SK-MEL-5 (cell line): Measurements from ENCODE around the gene RSRC2. TPM values are rescaled to one million over a fixed set of nuclear protein-coding genes. Genes with fewer than 3 reads are reported as not detected.
"Not testable (repeated sequence)": the region's sequence is repeated elsewhere in the genome, so short reads cannot be mapped to it uniquely, and the experiment has no call there.

ENCODE experiments used
- DNase-seq: peaks from one replicate; pipeline ENCODE4 v3.0.0-alpha.2; 2016; ENCODE audit warnings: low read depth, low spot score
- in situ Hi-C: cut with HindIII; loops from 2 replicates; pipeline ENCODE4 v1.10.0; 2016; ENCODE audit warnings: low sequenced_read_pairs, high pct_unique_total_duplicates, low pct_unique_long_range_greater_than_20kb
- total RNA-seq: library from RNA; depleted of rRNA; stranded (reverse); fragments of >200 nt; shearing (Covaris generic); gene quantifications from 2 replicates; pipeline ENCODE4 v1.2.3, GENCODE V29; 2014

The RSRC2 gene
- total RNA-seq, 1 experiment from 2014 or later = 41.1 TPM

- DNase-seq = no peak
- in situ Hi-C loops = no loop called here
These were observed 2.7 kb downstream of the RSRC2 start for GRCh38 chr12:122523846-122524718.

DNA sequence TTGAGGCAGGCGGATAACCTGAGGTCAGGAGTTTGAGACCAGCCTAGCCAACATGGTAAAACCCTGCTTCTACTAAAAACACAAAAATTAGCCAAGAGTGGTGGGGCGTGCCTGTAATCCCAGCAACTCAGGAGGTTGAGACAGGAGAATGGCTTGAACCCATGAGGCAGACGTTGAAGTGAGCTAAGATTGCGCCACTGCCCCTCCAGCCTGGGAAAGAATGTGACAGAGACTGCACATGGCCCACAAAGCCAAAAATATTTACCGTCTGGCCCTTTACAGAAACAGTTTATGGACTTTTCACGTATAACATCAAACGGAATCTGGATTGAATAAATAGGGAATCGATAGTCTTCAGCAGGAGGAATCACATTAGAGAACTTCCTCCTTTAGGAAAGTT is 3.5 kb downstream of the RSRC2 start:
- DNase-seq = peak; percentile 54
- in situ Hi-C loops = no loop called here

- in situ Hi-C loops = no loop called here
- no peak for DNase-seq
These were observed 6.1 kb downstream of the RSRC2 start for GRCh38 chr12:122520676-122521075.

DNA sequence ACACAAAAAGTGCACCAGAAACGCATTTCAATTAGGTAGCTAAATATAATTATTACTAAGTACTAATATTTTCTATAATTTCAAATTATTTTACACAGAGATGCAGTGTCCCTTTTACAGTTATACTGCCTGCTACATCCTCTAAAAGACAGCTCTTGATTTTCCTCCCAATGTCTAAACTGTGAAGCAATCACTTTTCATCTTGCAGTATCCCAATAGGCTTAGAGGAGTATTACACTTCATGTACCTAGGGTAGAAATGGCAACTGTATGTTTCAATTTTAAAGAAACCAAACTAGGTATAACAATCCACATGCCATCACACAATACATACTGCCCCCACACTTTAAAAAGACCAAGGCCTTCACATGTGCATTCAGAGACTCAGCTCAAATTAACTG is 7.3 kb downstream of the RSRC2 start:
- in situ Hi-C loops = no loop called here
- no peak for DNase-seq

- no peak for DNase-seq
- in situ Hi-C loops = no loop called here
These were observed 7.8 kb downstream of the RSRC2 start for GRCh38 chr12:122518908-122519307.

DNA sequence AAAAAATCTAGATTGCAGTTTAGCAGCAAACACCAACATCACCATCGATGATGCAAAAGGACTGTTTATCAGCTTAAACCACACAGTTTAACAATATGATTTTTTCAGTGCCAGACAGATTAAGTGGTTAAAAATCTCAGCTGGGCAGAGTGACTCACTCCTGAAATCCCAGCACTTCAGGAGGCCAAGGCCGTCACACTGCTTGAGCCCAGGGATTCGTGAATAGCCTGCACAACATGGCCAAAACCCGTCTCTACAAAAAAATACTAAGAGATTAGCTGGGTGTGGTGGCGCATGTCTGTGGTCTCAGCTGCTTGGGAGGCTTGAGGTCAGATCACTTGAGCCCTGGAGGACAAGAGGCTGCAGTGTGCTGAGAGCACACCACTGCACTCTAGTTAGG is 8.9 kb downstream of the RSRC2 start:
- DNase-seq = peak; percentile 81
- in situ Hi-C loops = no loop called here

- DNase-seq = no peak
- in situ Hi-C loops = no loop called here
These were observed 10.0 kb downstream of the RSRC2 start for GRCh38 chr12:122516544-122517361.

- in situ Hi-C loops = no loop called here
These were observed 11.5 kb downstream of the RSRC2 start for GRCh38 chr12:122515275-122515674.

GRCh38 chr12:122513660-122514059 is 13.1 kb downstream of the RSRC2 start:
- no peak for DNase-seq
- in situ Hi-C loops = no loop called here

More at GRCh38 chr12:122515275-122515674, 11.5 kb downstream of the RSRC2 start:
- no peak for DNase-seq

GRCh38 chr12:122513028-122513427 is 13.7 kb downstream of the RSRC2 start:
- DNase-seq, in situ Hi-C loops: not testable (repeated sequence)

DNA sequence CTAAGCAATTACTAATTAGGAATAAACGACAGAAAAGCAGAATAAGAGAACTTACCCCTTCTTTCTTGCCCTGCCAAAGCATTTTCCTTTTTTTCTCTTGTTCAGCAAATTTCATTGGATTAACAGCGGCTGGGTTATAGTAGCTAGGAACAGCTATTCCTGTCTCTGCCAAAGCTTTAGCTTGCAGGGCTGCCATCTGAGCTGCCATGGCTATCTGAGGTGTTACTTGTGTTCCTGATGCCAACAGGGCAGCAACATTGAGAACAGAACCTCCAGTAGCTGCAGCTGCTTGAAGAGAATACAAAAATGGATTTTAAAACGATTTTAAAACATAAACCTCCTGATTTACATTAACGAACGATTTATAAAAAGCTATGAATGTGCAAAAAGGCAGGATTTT is 18.6 kb downstream of the RSRC2 start:
- in situ Hi-C loops = no loop called here

DNA sequence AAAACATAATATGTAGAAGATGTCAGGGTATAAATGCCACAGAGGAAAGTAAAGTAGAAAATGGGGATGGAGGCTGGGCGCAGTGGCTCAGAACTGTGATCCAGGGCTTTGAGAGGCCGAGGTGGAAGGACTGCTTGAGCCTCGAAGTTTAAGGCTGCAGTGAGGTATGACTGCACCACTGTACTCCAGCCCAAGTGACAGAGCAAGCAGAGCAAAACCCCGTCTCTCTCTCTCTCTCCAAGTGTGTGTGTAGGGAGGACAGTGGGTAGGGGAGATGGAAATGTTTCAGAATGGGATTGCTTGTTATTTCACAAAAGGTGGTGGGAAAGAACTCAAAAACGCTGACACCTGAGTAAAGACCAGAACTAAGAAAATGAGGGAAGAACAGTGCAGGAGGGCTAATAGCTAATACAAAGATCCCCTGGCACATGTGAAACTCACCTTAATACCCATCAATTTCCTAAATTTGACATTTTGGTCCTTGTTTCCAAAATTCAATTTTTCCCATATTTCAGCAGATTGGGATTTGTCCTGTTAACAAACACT is 20.3 kb downstream of the RSRC2 start:
- DNase-seq = no peak
- in situ Hi-C loops = no loop called here

More for the DNA sequence above, 18.6 kb downstream of the RSRC2 start:
- no peak for DNase-seq

- in situ Hi-C loops = no loop called here
- no peak for DNase-seq
These were observed 21.2 kb downstream of the RSRC2 start for GRCh38 chr12:122505419-122506051.

- in situ Hi-C loops = no loop called here
- DNase-seq = no peak
These were observed 22.7 kb downstream of the RSRC2 start for GRCh38 chr12:122503783-122504590.

DNA sequence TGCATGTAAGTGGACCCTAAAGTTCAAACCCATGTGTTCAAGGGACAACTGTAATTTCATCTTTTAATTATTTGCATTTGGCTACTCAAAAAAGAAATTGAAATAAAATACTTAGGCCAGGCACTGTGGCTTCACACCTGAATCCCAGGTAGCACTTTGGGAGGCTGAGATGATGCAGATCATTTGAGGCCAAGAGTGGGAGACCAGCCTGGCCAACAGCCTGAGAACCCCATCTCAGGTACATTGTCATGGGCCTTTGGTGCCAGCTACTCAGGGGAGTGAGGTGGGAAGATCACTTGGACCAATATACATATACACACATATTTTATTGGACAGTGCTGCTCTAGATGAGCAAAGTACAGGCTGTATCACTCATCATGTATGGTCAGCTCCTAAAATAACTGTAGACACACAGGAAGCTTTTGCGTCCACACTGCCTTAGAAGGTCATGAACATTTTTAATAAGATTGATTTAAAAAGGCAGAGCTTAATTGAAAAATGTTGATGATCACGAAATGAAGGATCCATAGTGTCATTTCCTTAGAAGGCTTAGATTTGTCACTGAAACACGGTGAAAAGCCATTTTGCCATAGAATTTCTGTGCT is 23.5 kb downstream of the RSRC2 start:
- DNase-seq = no peak
- in situ Hi-C loops = no loop called here

DNA sequence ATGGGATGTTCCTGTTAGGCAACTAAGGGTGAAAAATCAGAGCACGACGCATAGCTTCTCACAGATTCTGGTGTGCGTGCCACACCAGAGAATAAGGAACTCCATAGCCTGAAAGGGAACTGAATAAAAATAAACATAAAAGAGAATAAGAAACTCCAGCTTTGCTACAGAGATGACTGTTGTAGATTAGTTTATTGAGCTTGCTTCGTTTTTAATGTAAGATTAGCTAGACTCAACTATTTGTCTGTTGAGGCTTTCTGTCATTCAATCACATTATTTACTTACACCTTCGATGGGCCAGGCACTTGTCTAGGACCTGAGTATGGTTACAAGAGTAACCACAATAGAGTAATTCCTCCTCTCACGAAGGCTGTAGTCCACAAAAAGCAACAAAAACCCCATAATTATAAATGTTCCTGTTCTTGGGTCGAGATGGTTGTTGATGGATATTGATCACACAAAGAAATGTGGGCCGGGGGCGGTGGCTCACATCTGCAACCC is 25.2 kb downstream of the RSRC2 start:
- DNase-seq = no peak
- in situ Hi-C loops = no loop called here
